K562 (cell line): ENCODE measurements around the gene PRDM12. TPM values are rescaled to one million over a fixed set of nuclear protein-coding genes. Genes with fewer than 3 reads are reported as not detected.

ENCODE experiments used
- ATAC-seq: fragments of 200-7000 bp; cut with Tn5 transposase; 3 replicates; pipeline ENCODE4 v1.9.1; 2020; ENCODE audit warnings: moderate library complexity
- BruUV-seq: library from RNA; stranded (reverse); fragments of 400-500 nt; replicated peaks from 2 replicates; lab custom pipeline; 2021; lab: Mats Ljungman, UMichigan
- CTCF ChIA-PET: fragments of 300-600 bp; formaldehyde crosslinking; extraction: SDS; loops from one replicate; lab custom pipeline; 2021; ENCODE audit warnings: low intra/inter-chr PET ratio; lab: Yijun Ruan, JAX
- POLR2A ChIA-PET: fragments of 300-600, 350-650 bp; sonication (Branson Sonifier 250); formaldehyde crosslinking; extraction: SDS; loops from one replicate; lab custom pipeline; 2021; ENCODE audit warnings: antibody characterized with exemption, inconsistent platforms; lab: Yijun Ruan, JAX
- DNase-seq, 4 experiments: peaks; one replicate each; pipeline versions ENCODE4 v3.0.0 to v3.0.0-alpha.2; 2011 to 2018; ENCODE audit warnings: low spot score in 3 of 4, mixed read lengths in 3 of 4; ENCODE audit errors: extremely low read depth in 1 of 4
- FAIRE-seq: peaks from 2 replicates; lab custom pipeline; 2011; peaks lifted over from hg19 to GRCh38; lab: Jason Lieb, UNC
- H2AFZ ChIP-seq: 2 replicates; pipeline ENCODE4 v1.6.0; 2011; ENCODE audit warnings: low read depth, low read length, control low read depth, inconsistent platforms
- H3K27ac ChIP-seq: fragments of 200-600 bp; 3 replicates; pipeline ENCODE4 v1.8.0; 2011; ENCODE audit warnings: low read depth, mild to moderate bottlenecking, control low read depth, inconsistent platforms, low read length, moderate library complexity, mixed read lengths; ENCODE audit errors: extremely low read depth
- H3K27me3 ChIP-seq, 2 experiments: fragments of 300-600 bp in 1 of 2; 2 replicates in 1 of 2; 3 replicates in 1 of 2; pipeline versions ENCODE4 v1.6.0 to v1.8.0; 2011; ENCODE audit warnings: inconsistent platforms in 2 of 2, low read length in 2 of 2, mild to moderate bottlenecking in 1 of 2, mixed read lengths in 1 of 2, moderate library complexity in 1 of 2; ENCODE audit not compliant: control insufficient read depth in 2 of 2, insufficient read depth in 2 of 2
- H3K36me3 ChIP-seq: fragments of 300-600 bp; 3 replicates; pipeline ENCODE4 v1.8.0; 2011; ENCODE audit warnings: mild to moderate bottlenecking, low read length, inconsistent platforms; ENCODE audit not compliant: control insufficient read depth, insufficient read depth
- H3K4me1 ChIP-seq, 2 experiments: fragments of 200-600 bp in 1 of 2; replicated peaks in 1 of 2; 2 replicates in 1 of 2; 3 replicates in 1 of 2; pipeline versions ENCODE4 v1.5.1 to v1.8.0; 2011; ENCODE audit warnings: inconsistent platforms in 2 of 2, low read length in 2 of 2, mild to moderate bottlenecking in 1 of 2, mixed read lengths in 1 of 2, moderate library complexity in 1 of 2; ENCODE audit not compliant: control insufficient read depth in 2 of 2, insufficient read depth in 2 of 2
- H3K4me2 ChIP-seq: 2 replicates; pipeline ENCODE4 v1.6.1; 2011; ENCODE audit warnings: low read length, control low read depth, inconsistent platforms, mixed read lengths; ENCODE audit not compliant: insufficient read depth
- H3K4me3 ChIP-seq: fragments of 200-600 bp; sonication (generic), shearing (Covaris generic); 2 replicates; pipeline ENCODE4 v1.5.1; 2016; ENCODE audit warnings: control low read depth, inconsistent platforms
- H3K79me2 ChIP-seq: fragments of 200-600 bp; 3 replicates; pipeline ENCODE4 v1.8.0; 2011; ENCODE audit warnings: low read length, inconsistent platforms; ENCODE audit not compliant: control insufficient read depth, insufficient read depth
- H3K9ac ChIP-seq, 2 experiments: 2 replicates each; pipeline versions ENCODE4 v1.6.0 to v1.6.1; 2011; ENCODE audit warnings: low read depth in 2 of 2, low read length in 2 of 2, control low read depth in 1 of 2, inconsistent platforms in 1 of 2, mild to moderate bottlenecking in 1 of 2, mixed read lengths in 1 of 2; ENCODE audit not compliant: insufficient read depth in 1 of 2
- H3K9me1 ChIP-seq: one replicate; pipeline ENCODE4 v1.6.0; 2011; ENCODE audit warnings: inconsistent platforms, mild to moderate bottlenecking, low read length, moderate library complexity; ENCODE audit not compliant: control insufficient read depth, insufficient read depth
- H3K9me3 ChIP-seq: replicated peaks from 2 replicates; pipeline ENCODE4 v1.5.1; 2011; ENCODE audit warnings: low read depth, low read length, inconsistent platforms; ENCODE audit not compliant: control insufficient read depth, insufficient read depth
- H4K20me1 ChIP-seq: replicated peaks from 2 replicates; pipeline ENCODE4 v1.6.1; 2011; ENCODE audit warnings: low read length, inconsistent platforms, mixed read lengths; ENCODE audit not compliant: control insufficient read depth, insufficient read depth
- CAMTA2 ChIP-seq: fragments of 250-450 bp; sonication (Bioruptor Pico); conservative IDR thresholded peaks from 2 replicates; pipeline ENCODE4 v1.5.1; 2022
- CEBPB ChIP-seq: fragments of 450-650 bp; IDR thresholded peaks from 2 replicates; pipeline ENCODE4 v1.6.1; 2016; ENCODE audit warnings: missing genetic modification characterization, missing compliant biosample characterization
- CHD4 ChIP-seq: fragments of 200-600 bp; sonication (generic); IDR thresholded peaks from 3 replicates; pipeline ENCODE4 v1.6.1; 2012; ENCODE audit warnings: low read depth, mild to moderate bottlenecking, mixed read lengths, low read length, inconsistent platforms; ENCODE audit not compliant: insufficient read depth, insufficient replicate concordance, poor library complexity, severe bottlenecking
- GATAD2B ChIP-seq: fragments of 450-650 bp; IDR thresholded peaks from 2 replicates; pipeline ENCODE4 v1.6.1; 2017; ENCODE audit warnings: mild to moderate bottlenecking, borderline replicate concordance
- PURB ChIP-seq: sonication (generic); formaldehyde crosslinking; IDR thresholded peaks from 2 replicates; pipeline ENCODE4 v1.9.0; 2021; ENCODE audit warnings: low read depth, mild to moderate bottlenecking, missing genetic modification reagents
- RREB1 ChIP-seq: fragments of 250-450 bp; sonication (Bioruptor Pico); IDR thresholded peaks from 2 replicates; pipeline ENCODE4 v1.4.0; 2020
- SAFB2 ChIP-seq: fragments of 200-400 bp; formaldehyde crosslinking; IDR thresholded peaks from 2 replicates; pipeline ENCODE4 v1.6.1; 2018; ENCODE audit warnings: borderline replicate concordance, low read length, low read depth, moderate library complexity; ENCODE audit not compliant: severe bottlenecking
- SRSF1 ChIP-seq: fragments of 200-400 bp; formaldehyde crosslinking; IDR thresholded peaks from 2 replicates; pipeline ENCODE4 v1.6.1; 2017; ENCODE audit warnings: mild to moderate bottlenecking, low read depth, low read length, moderate library complexity
- ZBTB17 ChIP-seq: fragments of 450-650 bp; formaldehyde crosslinking; IDR thresholded peaks from 2 replicates; pipeline ENCODE4 v1.4.0; 2020; ENCODE audit warnings: mild to moderate bottlenecking
- ZNF263 ChIP-seq: sonication (generic); formaldehyde crosslinking; IDR thresholded peaks from 2 replicates; pipeline ENCODE4 v1.8.0; 2022; ENCODE audit warnings: mild to moderate bottlenecking, missing genetic modification reagents, borderline replicate concordance
- WGBS: fragments of 100-300 bp; shearing (Covaris generic); methylation state at CpG from one replicate; pipeline ENCODE4 v1.1.6; 2016; ENCODE audit warnings: low coverage, mixed read lengths; ENCODE audit not compliant: insufficient coverage; ENCODE audit errors: missing lambda C conversion rate; 5-methylcytosine and 5-hydroxymethylcytosine counted together
- in situ Hi-C: fragments of 300-500 bp; cut with MboI; formaldehyde crosslinking; loops from 4 replicates; pipeline ENCODE4 v1.15.0; 2018; ENCODE audit warnings: inconsistent platforms, mixed read lengths
- intact Hi-C: fragments of 100-400 bp; cut with micrococcal nuclease; formaldehyde crosslinking; loops from 2 replicates; pipeline ENCODE4 v1.14.2; 2022
- polyA plus RNA-seq, 8 experiments: library from polyadenylated mRNA; depleted of rRNA in 4 of 8; stranded (reverse) in 5 of 8; unstranded in 3 of 8; fragments of >200 nt; fragmentation: Nextera tagmentation in 2 of 8; fragmentation: Illumina TruSeq in 1 of 8; extraction: Ambion mirVana in 2 of 8; extraction: Trizol in 1 of 8; gene quantifications; 2 replicates each; pipeline versions ENCODE4 v1.2.1 to v1.2.3, GENCODE V29; 2011 to 2014; ENCODE audit warnings: inconsistent platforms in 1 of 8, missing spikeins in 1 of 8
- total RNA-seq, 7 experiments: library from RNA; depleted of rRNA in 6 of 7; stranded (reverse); fragments of >200 nt in 6 of 7; fragmentation: Illumina TruSeq in 2 of 7; extraction: Trizol in 2 of 7; gene quantifications; 2 replicates each; pipeline versions ENCODE4 v1.2.1 to v1.2.3, GENCODE V29; 2011 to 2021; ENCODE audit warnings: low replicate concordance in 1 of 7

Gene PRDM12
- total and polyA plus RNA-seq, 9 of the 15 experiments (the other 6 are each of a cell fraction or from before 2014, with no cell fraction given): 0.04 to 0.22 (median 0.07) TPM; not detected in 3

DNA sequence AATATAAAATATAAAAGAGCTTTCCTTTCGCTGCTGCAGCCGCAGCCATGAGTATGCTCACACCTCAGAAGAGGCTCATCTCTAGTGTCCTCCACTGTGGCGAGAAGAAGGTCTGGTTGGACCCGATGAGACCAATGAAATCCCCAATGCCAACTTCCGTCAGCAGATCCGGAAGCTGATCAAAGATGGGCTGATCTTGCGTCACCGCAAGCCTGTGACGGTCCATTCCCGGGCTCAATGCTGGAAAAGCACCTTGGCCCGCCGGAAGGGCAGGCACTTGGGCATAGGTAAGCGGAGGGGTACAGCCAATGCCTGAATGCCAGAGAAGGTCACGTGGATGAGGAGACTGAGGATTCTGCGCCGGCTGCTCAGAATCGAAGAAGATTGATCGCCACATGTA is 12.6 kb upstream of the PRDM12 start (continued):
- no peak for TF ChIP-seq RREB1
- 0 out of 2 replicates have a peak, but pooled peaks have one; percentile 9 for TF ChIP-seq CEBPB (tag)
- no peak for TF ChIP-seq SAFB2
- TF ChIP-seq CAMTA2 (CRISPR knock-in tag): no peak

DNA sequence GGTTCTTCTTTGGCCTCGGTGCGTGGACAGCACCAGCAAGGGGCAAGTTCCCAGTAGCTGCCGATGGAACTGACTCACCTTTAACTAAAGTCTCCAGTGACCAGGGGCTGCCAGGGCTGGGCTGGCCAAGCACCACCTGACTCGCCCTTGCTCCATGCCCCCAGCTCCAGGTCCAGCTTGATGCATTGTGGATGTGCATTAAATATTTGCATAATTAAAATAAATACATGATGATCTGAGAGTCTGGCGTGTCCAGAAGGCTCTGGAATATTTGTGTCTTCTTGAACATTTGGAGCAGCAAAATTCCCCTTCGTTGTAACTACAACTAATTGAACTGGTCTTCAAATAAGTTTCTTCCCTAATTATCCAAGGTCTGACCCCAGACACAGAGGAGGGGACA is 9.5 kb upstream of the PRDM12 start:
- 1% methylated on average over 6 of the region's 6 CpGs for WGBS
- TF ChIP-seq ZBTB17 (CRISPR knock-in tag) (no peak), CHD4 (no peak), PURB (CRISPR knock-in tag) (no peak), ZNF263 (CRISPR knock-in tag) (no peak), GATAD2B (no peak), SRSF1 (no peak)
- TF ChIP-seq, all 486 proteins: peak for 0
- Histone ChIP-seq H4K20me1 (no peaks in the 10 kb centered on the region; the same call in 1 of the 2 replicates), H3K4me1 (peaks cover 0 to 9% of the 10 kb centered on the region in 2 experiments; a peak in 2 of 5 replicates), H3K9ac (no peak overlapping the region), H3K4me3 (no peak overlapping the region), H3K9me3 (no peaks in the 10 kb centered on the region), H3K79me2 (no peaks in the 10 kb centered on the region), H2AFZ (no peak overlapping the region), H3K9me1 (no peaks in the 10 kb centered on the region), H3K27ac (no peak overlapping the region), H3K27me3 (peaks cover 44 to 70% of the 10 kb centered on the region in 2 experiments), H3K36me3 (no peaks in the 10 kb centered on the region), H3K4me2 (no peak overlapping the region)
- in situ Hi-C loops: no loop called here
- no TSS peak for BruUV-seq
- ChIA-PET POLR2A (interaction anchor here (1.5 kb wide), 1 partner anchor 13 kb away, joined by 4 read pairs; no protein-coding TSS in a partner anchor), CTCF (no interaction called here)
- DNase-seq: no peak
- intact Hi-C loops: no loop called here
- no peak for ATAC-seq
- FAIRE-seq: no peak
